Endometrial microvascular endothelial cells (primary cell): Measurements from ENCODE around the gene FOXO3. TPM values are rescaled to one million over a fixed set of nuclear protein-coding genes. Genes with fewer than 3 reads are reported as not detected.

Source experiments
- in situ Hi-C: cut with HindIII; loops from 2 replicates; pipeline ENCODE4 v1.10.0; 2017; ENCODE audit warnings: low sequenced_read_pairs, low pct_unique_long_range_greater_than_20kb; ENCODE audit errors: inconsistent ontology term
- total RNA-seq: library from RNA; depleted of rRNA; stranded (reverse); fragments of >200 nt; gene quantifications from one replicate; pipeline ENCODE4 v1.2.3, GENCODE V29; 2015; ENCODE audit errors: inconsistent ontology term

The FOXO3 gene
- 12.8 TPM for total RNA-seq

GRCh38 chr6:108560463-108561308 lies at the start of gene FOXO3:
TSS of gene FOXO3 (plus strand) at chr6:108560917. CDS start at chr6:108561209, 292 bp downstream.
- in situ Hi-C loops, result no loop called here

- in situ Hi-C loops, result no loop called here
Measured at GRCh38 chr6:108518714-108519576, 41.8 kb upstream of the FOXO3 start.

DNA sequence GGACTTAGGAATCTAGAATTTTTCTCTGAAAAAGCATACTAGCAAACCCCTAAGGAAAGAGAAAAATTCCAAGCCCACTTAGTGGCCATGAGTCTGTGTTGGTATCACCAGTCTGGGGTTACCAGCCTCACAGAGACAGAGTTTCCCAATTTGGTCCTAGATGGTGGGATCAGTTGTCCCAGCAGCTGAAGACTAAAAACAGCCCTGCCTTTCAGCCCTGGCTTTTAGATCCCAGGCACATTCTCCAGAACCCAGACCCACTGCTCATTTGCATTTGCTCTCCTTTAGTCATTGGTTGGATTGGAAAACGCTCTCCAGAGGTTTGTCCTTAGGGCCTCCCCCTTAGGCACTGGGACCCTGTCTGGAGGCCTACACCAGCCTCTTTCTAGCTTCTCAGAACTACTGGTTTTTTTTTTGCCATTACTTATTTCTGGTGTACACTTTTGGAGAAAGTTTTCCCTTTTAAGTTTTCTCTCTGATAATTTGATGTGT lies 39.1 kb upstream of the FOXO3 start:
- in situ Hi-C loops, result no loop called here

DNA sequence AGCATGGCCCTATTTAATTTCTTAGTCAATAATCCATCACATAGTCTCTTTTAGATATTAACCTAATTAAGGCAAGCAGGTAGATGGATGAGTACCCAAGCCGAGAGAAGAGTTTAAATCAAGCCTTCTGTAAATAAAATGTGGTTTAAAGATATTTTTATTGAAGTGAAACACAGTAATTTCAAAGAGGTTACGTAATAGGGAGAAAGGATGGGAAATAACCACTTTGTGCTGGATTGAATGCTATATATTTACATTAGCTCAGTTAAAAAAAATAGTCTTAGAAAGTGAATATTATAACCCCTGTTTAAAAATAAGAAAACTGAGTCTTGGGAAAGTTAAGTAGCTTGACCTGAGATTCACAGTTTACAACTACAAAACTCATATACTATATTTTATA lies 37.0 kb upstream of the FOXO3 start:
- in situ Hi-C loops, result no loop called here

DNA sequence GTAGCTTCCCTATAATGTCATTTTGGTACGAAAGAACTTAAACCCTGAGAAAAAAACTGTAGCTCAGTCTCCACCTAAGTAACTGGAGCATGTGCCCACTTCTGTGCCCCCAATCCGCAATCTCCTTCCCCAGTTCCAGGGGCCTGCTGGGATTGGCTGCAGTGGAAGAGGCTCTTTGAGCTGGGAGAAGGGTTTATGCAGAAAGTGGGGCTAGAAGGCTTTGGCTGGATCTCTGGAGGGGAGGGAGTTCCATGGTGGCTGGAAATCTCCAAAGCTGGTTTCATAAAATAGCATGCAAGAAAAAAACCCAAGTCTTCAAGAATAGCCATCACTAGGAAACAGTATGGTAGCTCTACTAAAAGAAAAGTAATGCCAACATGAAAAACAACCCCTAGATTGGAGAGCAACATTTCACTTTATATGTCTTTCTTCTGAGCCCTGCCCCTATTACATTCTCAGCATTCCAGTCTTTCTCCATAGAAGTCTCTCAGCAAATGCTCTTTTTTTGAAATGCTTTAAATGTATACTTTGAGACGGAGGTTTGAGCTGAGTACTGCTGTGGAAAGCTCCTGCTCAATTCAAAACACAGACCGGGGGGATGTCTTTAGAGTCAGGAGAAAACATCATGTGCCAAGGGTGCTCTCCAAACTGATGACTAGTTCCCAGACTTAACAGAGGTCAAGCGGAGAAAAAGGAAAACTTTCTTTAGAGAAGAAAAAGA lies 36.0 kb upstream of the FOXO3 start:
- in situ Hi-C loops, result loop anchor here (25.0 kb wide), 1 partner anchor 563 kb away; the partner anchor contains the start of genes CEP57L1 and SESN1

GRCh38 chr6:108526739-108527174 lies 34.0 kb upstream of the FOXO3 start:
- in situ Hi-C loops, result loop anchor here (25.0 kb wide), 1 partner anchor 561 kb away; the partner anchor contains the start of genes CEP57L1 and SESN1

DNA sequence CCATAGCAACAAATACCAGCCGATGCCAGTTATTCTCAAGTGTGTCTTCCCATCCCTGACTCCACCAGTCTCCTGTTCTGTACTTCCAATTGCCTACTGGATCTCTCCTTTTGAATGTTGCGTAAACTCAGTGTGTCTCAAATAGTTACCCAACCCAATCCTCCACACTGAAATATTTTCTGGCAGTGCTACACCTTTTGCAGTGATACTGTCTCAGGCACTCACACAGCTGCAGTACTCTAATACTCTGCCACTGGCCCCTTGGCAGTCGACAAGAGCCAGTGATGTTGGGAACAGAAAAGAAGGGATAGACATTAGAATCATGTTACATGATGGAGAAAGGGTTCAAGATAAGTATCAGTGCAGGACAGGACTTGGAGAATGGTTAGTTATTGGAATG lies 31.8 kb upstream of the FOXO3 start:
- in situ Hi-C loops, result loop anchor here (25.0 kb wide), 1 partner anchor 558 kb away; the partner anchor contains the start of genes CEP57L1 and SESN1

GRCh38 chr6:108531332-108531731 lies 29.4 kb upstream of the FOXO3 start:
- in situ Hi-C loops, result loop anchor here (25.0 kb wide), 1 partner anchor 556 kb away; the partner anchor contains the start of genes CEP57L1 and SESN1

DNA sequence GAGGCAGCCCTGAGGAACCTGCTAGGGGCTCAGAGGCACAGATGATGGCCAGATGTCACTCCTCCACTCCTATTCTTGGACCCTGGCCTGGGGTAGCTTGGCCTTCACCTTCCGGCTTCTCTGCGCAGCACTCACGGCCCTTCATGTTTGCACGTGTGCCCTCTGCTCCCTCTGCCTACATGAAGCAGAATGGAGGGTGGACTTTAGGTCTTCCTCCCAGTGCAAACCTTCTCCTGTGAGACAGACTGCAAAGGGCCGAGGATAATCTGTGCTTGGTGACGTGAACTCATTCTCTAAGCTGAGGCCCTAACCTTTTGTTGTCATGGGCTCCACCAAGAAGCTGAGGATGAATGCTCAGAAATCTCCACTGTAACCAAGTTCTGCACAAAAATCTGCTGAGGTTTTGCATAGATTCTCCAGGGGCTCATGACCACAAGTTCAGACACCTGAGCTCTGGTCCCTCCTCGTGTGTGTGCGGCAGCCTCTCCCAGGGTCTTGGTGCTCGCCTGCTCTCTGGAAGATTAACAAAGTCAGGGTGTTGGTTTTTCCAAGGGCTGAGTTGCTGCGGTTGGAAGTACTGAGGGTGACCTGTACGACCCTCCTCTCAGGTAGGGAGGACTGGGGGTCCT lies 25.5 kb upstream of the FOXO3 start:
- in situ Hi-C loops, result loop anchor here (25.0 kb wide), 1 partner anchor 552 kb away; the partner anchor contains the start of genes CEP57L1 and SESN1

DNA sequence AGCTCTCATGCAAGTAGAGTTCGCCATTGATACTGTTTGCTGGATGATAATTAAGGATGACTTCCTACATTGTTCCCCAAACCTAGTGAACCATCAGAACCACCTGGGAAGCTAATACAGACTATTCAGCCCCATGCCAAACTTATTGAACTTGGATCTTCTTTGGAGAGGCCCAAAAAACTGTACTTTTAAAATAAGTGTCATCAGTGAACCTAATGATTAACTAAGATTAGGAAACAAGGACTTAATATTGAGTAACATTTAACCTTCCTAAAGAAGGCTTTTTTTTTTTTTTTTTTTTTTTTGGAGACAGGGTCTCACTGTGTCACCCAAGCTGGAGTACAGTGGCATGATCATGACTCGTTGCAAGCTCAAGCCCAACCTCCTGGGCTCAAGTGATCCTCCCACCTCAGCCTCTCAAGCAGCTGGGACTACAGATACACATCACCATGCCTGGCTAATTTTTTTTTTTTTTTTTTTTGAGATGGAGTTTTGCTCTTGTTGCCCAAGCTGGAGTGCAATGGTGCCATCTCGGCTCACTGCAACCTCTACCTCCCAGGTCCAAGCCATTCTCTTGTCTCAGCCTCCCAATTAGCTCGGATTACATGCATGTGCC lies 24.7 kb upstream of the FOXO3 start:
- in situ Hi-C loops, result loop anchor here (25.0 kb wide), 1 partner anchor 551 kb away; the partner anchor contains the start of genes CEP57L1 and SESN1

DNA sequence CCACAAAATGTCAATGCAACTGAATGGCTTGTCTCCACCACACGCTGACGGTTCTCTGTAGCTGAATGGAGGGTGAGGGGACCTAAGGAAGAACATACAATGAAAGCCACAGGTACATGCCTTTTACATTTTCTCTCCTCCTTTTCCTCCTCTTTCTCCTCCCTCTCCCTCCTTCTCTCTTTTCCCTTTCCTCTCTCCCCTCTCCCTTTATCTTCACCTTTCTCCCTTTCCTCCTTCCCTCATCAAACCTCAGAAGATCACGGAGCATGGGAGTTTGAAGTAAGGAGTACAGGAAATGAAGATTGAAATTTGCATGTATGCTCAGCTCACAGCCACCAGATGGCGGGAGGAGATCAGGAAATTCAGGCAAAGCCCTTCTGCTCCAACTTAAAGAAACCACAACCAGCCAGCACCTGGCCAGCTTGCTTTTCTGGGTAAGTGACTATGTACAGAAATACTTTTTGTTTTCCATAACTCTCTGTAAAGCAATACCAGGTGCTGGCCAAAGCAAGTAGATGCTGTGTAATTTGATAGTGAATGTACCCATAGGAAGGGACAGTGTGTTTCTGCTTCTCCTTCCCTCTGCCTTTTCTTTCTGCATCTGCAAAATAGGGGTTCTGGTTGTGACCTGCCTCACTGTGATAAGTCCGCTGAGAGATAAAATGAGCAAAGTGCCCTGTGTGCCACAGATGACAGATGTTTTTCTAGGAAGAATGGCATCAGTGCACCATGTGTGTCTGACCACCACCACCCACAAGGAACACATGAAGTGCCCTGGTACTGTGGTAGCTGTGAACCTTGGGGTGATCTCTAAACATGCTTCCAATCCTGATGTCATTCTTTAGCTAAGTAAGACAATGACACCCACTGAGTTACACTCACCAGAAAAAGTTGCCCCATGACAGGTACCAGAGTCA lies 18.6 kb upstream of the FOXO3 start:
- in situ Hi-C loops, result loop anchor here (25.0 kb wide), 1 partner anchor 545 kb away; the partner anchor contains the start of genes CEP57L1 and SESN1

DNA sequence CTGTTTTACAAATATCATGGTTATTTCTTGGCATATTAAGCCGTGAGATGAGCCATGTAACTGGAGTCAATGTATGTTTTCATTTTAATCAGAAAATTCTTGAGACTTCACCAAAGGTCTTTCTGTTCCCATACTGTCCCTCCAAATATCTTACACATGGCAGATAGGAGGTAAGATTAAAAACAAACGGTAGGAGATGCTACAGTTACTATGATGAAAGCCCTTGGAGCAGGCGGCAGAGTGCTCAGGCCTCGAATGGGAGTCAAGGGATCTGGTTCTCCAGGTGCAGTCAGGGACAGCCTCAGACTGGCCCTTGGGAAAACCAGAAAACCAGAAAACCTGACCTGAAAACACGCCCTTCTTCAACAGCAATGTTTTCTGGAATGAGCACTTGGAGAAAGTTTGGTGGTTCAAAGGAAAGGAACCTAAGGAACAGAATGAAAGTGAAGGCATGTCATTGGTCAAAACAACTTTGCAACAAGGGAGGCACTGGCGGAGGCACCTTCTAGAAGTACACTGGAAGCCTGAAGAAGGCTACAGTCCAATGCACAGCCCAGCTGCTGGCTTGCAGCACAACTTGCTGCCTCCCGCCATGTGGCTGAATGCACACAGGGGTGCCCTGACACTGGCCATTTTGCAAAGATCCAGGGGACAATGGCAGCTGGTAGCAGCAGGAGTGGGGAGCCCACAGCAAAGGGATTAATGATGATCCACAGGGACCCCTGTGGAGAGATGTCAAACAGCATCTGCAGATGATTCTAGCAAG lies 17.4 kb upstream of the FOXO3 start:
- in situ Hi-C loops, result loop anchor here (25.0 kb wide), 1 partner anchor 544 kb away; the partner anchor contains the start of genes CEP57L1 and SESN1

- in situ Hi-C loops, result loop anchor here (25.0 kb wide), 1 partner anchor 543 kb away; the partner anchor contains the start of genes CEP57L1 and SESN1
Measured at GRCh38 chr6:108544606-108545005, 16.1 kb upstream of the FOXO3 start.

DNA sequence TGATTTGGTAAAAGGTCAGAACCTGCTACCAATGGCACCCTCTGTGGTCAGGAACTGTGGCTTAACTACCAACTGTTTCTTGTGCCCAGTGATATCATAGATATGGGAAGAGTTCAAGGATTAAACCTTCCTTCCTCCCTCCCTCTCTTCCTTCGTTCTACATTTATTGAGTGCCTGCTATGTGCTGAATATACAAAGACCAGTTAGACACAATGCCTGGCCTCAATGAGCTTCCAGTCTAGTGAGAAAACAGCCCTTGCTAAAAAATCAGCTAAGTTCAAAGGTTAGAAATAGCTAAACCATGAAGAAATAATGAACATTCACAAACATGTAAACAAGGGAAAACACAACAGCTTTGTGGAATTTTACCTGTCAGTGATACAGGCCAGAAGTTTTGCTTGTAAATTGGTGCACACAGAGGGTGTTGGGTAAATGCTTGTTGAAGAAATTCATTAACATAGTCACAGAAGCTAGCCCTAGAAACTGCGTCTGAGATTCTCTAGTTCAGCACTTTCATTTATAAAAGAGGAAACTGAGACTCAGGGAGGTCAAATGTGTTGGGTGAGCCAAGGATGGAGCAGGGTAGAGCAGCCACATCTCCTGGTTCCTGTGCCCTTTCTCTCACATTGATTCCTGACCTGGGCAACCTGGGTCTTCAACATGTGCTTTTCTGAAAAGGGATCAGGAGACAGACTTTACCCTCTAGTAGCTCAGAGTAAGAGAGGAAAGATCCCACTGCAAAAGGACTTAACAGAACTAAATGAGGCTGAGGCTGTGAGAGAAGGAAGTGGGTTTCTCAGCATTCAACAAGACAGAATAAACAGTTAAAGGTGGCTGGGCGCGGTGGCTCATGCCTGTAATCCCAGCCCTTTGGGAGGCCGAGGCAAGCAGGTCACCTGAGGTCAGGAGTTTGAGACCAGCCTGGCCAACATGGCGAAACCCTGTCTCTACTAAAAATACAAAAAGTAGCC lies 14.4 kb upstream of the FOXO3 start:
- in situ Hi-C loops, result loop anchor here (25.0 kb wide), 1 partner anchor 541 kb away; the partner anchor contains the start of genes CEP57L1 and SESN1
